HG03432 (cell line): ENCODE measurements around the gene ACOT8.
"Not testable (repeated sequence)": the region's sequence is repeated elsewhere in the genome, so short reads cannot be mapped to it uniquely, and the experiment has no call there.

Experiments
- ATAC-seq: cut with Tn5 transposase; IDR thresholded peaks from one replicate; pipeline ENCODE4 v1.9.1; 2021; ENCODE audit warnings: mild to moderate bottlenecking, moderate library complexity; ENCODE audit not compliant: unreplicated experiment

Gene ACOT8

DNA sequence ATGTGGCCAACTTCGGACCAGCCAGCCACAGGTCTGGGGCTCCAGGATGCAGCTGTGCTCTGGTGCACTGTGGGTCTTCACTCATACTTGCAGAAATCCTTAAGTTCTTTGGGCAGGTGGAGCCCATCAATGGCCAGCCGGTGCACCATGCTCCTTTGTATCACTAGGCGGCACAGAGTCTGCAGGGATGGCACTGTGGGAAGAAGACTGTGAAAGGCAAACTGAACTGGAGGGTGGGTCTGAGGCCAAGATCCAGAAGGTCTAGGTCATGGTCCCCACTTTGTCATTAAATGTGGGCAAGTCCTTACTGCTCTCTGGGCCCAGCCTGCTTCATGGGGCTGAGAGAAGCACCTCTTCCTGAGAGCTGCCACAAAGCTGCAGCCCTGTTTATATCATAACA is 31.5 kb upstream of the ACOT8 start:
- no peak for ATAC-seq

DNA sequence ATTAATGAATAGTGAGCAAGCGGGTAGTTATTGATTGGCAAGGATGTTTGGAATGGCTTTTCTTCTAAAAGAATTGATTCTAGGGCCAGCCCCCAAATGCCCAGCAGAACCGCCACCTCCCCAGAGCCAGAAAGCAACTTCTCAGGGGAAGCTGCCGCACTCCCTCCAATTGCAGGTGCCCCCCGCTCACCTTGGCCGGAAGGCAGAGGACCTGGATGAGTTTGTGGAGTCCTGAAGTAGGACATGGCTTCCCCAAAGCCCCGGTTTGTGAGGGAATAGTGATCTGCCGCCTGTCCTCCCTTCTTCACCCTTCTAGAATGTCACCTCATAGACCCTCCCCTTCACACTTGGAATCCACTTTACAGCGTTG is 30.1 kb upstream of the ACOT8 start, which contains the start of gene SPATA25:
TSS of gene SPATA25 (minus strand) at position 277 of the 370 bp plus-strand sequence. CDS start at position 245, 32 bp downstream.
- no peak for ATAC-seq

DNA sequence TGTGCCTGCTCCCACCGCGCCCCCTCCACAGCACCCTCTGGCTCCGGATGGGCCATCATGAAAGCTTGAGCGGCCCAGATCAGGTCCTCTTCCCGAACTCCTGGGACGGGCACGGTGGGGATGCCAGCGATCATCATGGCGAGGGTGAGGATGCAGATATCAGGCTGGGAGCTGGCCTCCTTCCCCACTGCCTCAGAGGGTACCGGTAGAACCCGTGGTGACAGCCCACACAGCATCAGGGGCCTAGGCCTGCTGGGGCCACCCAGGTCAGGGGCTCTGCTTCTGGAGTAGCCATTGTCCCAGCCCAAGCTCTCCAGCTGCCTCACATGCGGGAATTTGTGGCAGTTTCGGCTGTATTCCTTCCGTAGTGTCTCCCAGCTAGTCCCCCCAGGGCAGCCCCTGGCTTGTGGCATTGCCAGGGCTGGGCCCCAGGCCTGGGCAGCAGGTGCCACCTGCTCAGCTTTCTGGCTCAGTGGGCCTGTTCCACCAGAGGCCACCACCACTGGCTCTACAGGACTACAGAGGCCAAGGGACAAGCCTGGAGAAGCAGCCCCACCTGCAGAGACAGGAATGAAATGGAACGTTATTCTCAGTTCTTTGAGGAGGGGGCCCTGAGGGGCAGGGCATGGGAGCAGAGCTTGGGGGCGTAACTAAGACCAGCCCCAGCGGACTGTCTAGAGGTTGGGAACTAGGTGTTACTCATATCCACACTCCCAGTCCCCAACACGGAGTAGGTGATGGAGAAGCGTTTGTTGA is 29.6 kb upstream of the ACOT8 start:
- no peak for ATAC-seq

DNA sequence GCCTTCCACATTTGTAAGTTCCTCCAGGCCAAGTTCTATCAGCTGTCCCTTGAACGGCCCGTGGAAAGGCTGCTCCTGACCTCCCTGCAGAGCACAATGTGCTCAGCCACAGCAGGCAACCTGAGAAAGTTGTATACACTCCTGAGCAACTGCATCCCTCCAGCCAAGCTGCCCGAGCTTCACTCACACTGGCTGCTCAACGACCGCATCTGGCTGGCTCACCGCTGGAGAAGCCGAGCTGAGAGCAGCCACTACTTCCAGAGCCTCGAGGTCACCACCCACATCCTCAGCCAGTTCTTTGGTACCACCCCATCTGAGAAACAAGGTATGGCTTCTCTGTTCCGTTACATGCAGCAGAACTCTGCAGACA is 25.9 kb upstream of the ACOT8 start:
- no peak for ATAC-seq

DNA sequence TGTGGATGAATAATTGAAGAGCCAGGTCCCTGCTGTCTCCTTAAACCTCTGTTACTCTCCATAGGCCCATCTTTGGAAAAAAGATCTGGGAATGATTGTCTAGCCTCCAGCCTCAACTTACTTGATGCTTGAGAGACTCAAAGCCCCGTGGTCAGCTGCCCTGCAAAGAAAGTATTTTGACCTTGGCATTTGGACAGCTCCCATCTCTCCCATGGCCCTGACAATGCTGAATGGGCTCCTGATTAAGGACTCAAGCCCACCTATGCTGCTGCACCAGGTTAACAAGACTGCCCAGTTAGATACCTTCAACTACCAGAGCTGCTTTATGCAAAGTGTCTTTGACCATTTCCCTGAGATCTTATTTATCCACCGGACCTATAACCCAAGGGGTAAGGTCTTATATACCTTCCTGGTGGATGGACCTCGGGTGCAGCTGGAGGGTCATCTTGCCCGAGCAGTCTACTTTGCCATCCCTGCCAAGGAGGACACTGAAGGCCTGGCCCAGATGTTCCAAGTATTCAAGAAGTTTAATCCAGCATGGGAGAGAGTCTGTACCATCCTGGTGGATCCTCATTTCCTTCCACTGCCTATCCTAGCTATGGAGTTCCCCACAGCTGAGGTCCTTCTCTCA is 25.4 kb upstream of the ACOT8 start:
- ATAC-seq: no peak

DNA sequence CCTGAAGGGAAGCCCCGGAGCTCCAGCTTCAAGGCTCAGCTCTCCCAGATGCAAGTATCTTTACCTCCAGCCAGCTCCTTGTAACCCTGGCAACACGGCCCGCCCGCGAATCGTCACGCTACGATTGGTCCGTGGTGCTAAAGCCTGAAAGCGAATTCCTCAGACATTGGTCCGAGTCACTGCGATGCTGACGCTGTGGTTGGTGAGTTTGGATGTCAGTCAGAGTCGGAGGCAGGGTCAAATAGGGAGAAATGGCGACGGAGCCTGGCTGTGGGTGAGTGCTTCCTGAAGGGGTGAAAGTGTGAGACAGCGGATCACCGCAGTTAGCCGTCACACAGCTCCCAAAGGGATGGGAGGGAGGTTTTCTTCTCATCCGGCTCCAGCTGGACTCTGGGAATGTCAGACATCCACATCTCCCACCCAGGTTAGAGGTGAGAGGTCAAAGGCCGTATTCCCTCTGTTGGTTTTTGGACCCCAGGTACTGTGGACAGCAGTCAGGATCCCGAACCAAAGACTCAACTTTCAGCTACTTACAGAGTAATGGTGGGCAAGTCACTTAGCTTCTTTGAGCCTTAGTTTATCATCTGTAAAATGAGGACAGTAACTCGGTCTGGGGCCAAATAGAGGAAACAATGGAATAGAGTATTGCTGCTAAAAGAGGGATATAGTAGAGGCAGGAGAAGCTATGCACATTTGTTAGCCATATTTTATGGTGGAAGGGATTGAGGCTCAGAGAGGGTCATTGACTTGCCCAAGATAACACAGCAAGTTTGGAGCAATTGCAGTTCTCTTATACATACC is 24.0 kb upstream of the ACOT8 start, which contains the start of gene ZSWIM1:
TSS of gene ZSWIM1 (plus strand) at position 240 of the 801 bp plus-strand sequence. CDS start 1,366 bp downstream, outside the sequence.
- peak; percentile 92 for ATAC-seq

DNA sequence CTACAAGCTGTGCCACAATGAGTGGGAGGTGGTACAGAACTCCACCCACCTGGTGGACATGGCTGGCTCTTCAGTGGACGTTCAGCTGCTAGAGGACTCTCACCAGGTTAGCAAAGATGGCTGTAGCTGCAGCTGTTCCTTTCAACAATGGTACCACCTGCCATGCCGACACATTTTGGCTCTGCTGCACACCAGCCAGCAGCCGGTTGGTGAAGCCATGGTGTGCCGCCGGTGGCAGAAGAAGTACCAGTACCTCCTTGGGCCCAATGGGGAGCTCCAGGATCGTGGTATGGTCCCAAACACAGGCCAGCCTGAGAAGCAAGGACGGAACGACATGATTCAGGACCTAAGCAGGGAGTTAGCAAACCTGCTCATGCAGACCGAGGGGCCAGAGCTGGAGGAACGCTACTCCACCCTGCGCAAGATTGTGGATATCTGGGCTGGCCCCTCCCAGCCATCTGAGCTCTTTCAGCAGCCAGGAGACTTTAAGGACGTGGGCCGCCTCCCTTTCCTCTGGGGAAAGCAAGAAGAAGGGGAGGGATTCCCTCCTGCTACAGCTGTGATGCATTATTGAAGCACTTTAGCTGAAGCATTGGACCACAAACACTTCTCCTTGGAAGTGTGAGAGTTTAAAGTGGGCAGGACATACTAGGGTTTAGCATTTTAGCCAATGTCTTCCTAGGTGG is 21.0 kb upstream of the ACOT8 start:
- no peak for ATAC-seq

DNA sequence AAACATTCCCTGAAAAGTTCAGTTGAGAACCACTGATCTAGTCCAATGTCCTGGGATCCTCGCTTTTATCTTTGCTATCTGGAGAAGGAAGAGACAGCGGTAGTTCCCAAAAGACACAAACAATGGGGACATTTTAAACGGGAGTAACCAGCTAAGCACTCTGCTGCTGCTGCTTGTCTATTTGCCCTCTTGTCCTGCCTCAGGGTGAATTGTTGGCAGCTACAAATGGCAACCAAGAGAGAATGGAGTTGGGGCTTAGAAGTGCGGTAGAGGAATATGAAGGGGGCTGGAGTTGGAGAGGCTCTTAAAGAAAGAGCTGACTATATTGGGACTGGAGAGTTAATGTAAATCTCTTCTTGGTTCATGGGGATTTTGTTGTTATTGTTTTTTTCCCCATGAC is 17.4 kb upstream of the ACOT8 start:
- no peak for ATAC-seq

DNA sequence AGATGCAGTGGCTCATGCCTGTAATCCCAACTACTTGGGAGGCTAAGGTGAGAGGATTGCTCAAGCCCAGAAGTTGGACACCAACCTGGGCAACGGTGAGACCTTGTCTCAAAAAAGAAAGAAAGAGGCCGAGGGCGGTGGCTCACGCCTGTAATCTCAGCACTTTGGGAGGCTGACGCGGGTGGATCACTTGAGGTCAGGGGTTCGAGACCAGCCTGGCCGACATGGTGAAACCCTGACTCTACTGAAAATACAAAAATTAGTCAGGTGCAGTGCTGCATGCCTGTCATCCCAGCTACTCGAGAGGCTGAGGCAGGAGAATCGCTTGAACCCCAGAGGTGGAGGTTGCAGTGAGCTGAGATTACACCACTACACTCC is 16.9 kb upstream of the ACOT8 start:
- ATAC-seq: not testable (repeated sequence)

DNA sequence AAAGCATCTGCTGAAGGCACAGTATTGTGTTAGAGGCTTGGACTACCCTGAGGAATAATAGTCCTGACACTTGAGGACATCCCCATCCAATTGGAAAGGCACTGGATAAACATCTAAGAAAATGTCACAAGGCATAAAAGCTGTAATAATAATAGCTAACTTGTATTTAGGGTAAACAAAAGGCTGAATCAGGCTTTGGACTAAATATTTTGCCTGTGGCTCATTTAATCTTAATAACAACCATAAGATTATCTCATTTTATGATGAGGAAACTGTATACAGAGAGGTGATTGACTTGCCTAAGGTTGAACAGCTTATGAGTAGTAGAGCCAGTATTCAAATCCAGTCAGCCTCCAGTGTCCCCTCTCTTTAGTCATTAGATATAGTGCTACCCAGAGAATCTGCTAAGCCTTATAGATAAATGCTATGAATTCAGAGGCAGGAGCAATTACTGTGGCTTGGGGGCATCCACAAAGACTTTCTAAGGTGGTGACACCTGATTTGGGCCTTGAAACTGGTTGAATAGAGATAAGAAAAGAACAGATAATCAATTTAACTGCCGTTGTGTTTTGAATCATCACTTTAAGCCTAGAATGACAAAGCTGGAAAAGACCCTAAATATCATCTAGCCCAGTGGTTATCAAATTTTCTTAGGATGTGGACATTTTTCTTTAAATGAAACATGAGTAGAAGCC is 16.4 kb upstream of the ACOT8 start:
- ATAC-seq: no peak

DNA sequence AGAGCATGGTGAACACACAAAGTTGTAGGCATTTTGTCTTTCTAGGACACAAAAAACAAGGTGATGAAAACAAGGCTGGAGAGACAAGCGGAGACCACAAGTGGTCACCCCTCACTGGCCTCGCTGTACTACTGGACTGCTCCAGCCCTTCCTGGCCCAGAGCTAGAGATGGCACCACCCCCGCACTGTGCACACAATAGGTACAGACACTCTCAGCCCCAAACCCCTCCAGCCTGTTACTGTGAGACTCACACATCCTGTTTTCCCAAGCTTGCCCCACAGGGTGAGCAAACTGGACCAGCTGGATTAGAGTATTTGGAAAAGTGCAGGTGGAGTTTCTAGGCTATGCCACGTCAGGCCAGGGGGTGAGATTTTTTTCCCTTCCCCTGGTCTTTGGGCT is 15.4 kb upstream of the ACOT8 start:
- ATAC-seq: no peak

DNA sequence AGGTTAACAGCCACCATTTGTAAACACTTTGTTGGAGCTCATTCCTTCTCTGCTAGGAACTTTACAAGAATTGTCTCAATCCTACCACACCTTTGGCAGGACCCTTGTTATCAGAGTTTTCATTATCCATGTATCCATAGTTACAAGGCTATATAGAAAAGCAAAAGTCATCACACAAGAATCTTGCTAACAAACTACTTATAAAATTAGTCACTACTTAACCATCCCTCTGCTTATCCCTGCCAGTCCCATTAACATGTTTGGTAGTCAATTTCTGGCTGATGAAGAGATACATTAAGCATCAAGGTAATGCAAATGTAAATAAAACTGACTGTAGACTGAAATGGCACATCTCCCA is 10.6 kb upstream of the ACOT8 start:
- ATAC-seq: no peak

DNA sequence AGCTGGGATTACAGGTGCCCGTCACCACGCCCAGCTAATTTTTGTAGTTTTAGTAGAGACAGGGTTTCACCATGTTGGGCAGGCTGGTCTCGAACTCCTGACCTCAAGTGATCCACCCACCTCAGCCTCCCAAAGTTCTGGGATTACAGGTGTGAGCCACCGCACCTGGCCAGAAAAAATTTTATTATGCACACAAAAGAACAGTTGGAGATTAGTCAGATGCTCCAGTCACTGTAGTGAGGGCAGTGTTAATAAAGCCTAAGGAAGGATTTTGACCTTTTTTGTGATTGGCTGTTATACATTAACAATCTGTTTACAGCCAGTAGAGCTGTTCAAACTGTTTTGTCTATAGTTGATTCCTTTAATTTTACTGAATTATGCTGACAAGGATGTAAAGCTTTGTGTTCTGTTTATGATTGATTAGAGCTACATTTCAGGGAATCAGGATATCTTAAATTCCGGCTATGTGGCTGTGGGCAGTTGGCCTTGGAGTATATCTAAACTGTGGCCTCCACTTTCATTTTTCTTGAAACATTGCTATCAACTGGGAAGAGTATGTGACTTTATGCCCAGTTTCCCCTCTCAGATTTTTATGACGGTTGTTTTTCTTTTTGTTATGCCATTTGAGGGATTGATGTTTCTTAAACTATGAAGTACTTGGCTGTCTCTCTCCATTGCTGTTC is 10.1 kb upstream of the ACOT8 start:
- ATAC-seq: no peak

DNA sequence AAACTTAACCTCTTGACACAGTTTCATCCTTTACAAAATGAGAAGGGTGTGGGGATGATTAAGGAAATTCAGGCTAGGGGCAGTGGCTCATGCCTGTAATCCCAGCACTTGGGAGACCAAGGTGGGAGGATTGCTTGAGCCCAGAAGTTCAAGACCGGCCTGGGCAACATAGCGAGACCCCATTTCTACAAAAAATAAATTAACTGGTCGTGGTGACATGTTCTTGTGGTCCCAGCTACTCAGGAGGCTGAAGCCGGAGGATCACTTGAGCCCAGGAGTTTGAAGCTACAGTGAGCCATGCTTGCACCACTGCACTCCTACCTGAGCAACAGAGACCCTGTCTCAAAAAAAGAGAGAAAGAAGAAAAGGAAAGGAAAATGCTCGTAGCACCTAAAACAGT is 9.3 kb upstream of the ACOT8 start:
- ATAC-seq: no peak

DNA sequence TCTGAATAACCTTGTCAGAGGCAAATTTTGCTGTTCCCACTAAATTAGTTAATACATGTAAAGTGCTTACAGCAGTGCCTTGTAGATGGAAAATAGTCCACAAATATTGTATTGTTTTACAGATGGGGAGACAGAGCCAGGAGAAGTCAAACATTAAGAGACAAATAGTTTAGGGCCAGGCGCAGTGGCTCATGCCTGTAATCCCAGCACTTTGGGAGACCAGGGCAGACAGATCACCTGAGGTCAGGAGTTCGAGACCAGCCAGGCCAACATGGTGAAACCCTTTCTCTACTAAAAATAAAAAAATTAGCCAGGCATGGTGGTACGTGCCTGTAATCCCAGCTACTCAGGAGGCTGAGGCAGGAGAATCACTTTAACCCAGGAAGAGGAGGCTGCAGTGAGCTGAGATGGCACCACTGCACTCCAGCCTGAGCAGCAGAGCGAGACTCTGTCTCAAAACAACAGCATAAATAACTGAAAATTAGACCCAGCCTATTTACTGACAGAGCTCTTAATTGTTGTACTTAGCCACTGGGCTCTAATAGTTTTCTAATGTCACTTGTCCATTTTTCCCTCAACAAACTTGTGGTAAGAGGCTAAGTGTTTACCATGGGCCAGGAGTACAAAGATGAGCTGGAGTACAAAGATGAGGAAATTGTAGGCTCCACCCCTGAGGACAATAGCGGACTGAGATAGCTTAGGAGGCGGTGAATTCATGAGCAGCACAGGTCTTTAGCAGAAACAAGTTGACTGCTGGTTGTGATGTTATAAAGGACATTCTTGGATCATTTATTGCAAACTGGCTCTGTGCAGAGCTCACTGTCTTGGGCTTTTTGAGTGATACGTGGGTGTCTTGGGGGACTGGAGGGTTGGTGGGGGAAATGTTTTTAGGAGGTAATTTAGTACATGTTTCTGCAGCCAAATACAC is 6.6 kb upstream of the ACOT8 start:
- ATAC-seq: no peak

DNA sequence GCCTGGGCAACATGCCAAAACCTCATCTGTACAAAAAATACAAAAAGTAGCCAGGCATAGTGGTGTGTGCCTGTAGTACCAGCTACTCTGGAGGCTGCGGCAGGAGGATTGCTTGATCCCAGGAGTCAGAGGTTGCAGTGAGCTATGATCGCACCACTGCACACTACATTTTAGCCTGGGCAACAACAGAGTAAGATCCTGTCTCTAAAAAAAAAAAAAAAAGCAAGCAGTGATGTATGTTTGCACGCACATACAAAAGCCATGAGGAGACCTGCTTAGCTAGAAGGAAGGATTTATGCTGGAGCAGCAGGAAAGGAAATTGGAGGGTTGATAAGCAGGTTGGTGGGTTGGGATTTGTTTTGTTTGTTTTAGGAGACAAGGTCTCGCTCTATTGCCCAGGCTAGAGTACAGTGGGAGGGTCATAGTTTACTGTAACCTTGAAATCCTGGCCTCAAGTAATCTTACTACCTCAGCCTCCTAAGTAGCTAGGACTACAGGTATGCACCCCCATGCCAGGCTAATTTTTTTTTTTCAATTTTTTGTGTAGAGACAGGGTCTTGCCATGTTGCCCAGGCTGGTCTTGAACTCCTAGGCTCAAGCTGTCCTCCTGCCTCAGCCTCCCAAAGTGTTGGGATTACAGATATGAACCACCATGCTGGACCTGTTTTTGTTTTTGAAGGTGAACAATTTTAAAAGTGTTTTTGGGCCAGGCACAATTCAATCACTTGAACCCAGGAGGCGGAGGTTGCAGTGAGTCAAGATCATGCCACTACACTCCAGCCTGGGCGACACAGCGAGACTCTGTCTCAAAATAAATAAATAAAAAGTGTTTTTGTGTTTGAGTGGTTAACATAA is 4.3 kb upstream of the ACOT8 start:
- no peak for ATAC-seq

DNA sequence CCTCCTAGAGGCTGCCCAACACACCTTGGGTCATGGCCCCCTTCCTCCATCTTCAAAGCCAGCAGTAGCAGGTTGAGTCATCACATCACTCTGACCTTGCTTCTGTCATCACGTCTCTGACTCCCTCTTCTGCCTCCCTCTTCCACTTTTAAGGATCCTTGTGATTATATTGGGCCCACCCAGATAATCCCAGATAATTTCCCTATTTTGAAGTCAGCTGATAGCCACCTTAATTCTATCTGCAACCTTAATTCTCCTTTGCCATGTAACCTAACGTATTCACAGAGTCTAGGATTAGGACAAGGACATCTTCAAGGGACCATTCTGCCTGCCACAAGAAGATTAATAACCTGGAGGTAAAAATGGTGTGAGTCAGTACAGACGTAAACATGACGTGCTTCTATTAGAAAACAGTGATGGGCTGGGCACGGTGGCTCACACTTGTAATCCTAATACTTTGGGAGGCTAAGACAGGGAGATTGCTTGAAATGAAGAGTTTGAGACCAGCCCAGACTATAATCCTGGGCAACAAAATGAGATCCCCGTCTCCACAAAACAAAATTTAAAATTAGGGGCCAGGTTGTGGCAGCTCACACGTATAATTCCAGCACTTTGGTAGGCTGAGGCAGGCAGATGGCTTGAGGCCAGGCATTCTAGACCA is 3.5 kb upstream of the ACOT8 start:
- no peak for ATAC-seq

DNA sequence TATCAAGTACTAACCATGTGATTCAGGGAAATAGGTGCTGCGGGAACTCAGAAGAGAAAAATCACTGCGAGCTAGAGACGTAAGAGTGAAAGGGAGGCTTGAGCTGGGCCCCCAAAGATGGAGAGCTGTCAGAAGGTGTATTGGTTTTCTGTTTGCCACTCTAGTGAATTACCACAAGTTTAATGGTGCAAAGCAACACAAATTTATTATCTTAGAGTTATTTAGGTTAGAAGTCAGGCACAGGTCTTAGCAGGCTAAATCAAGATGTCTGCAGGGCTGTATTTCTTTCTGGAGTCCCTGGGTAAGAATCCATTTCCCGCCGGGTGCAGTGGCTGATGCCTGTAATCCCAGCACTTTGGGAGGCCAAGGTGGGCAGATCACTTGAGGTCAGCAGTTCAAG is 2.7 kb upstream of the ACOT8 start:
- no peak for ATAC-seq
